ENCODE data around the gene RSAD2. TPM values are rescaled to one million over a fixed set of nuclear protein-coding genes. Genes with fewer than 3 reads are reported as not detected.

Gene RSAD2
- total and polyA plus RNA-seq, 9 of the 15 experiments (the other 6 are each of a cell fraction or from before 2014, with no cell fraction given) = 0.15 to 1.4 (median 0.28) TPM

- TF ChIP-seq HCFC1 (IDR thresholded peaks at IDR 0.05; ENCODE audit: low read depth, low read length) (no peak), PHF20 (IDR thresholded peaks at IDR 0.05; ENCODE audit: partially characterized antibody) (no peak), CHD4 (IDR thresholded peaks at IDR 0.05; ENCODE audit: insufficient read depth, insufficient replicate concordance, low read depth, low read length, poor library complexity, severe bottlenecking) (no peak), CREM (IDR thresholded peaks at IDR 0.05; ENCODE audit: low read depth) (0 out of 2 replicates have a peak, but pooled peaks have one; percentile 26), SMARCA4 (IDR thresholded peaks at IDR 0.05) (0 out of 2 replicates have a peak, but pooled peaks have one; percentile 53), MECOM (CRISPR knock-in tag; IDR thresholded peaks at IDR 0.05) (0 out of 2 replicates have a peak, but pooled peaks have one; percentile 25), CLOCK (CRISPR knock-in tag; IDR thresholded peaks at IDR 0.05; ENCODE audit: borderline replicate concordance) (no peak), ZNF785 (CRISPR knock-in tag; IDR thresholded peaks at IDR 0.05) (no peak), SRF (CRISPR knock-in tag; IDR thresholded peaks at IDR 0.05) (no peak), POU5F1 (IDR thresholded peaks at IDR 0.05; ENCODE audit: borderline replicate concordance, low read depth, low read length, partially characterized antibody) (no peak), HDAC1 (IDR thresholded peaks at IDR 0.05) (peak in 1 of 2 experiments; percentile 83; a peak in 2 of 4 replicates), HLTF (IDR thresholded peaks at IDR 0.05) (0 out of 2 replicates have a peak, but pooled peaks have one; percentile 45), RAD21 (CRISPR knock-in tag; conservative IDR thresholded peaks at IDR 0.05 in 1 of 2, IDR thresholded peaks at IDR 0.05 in 1 of 2) (peak; percentile 66 to 77), AFF1 (IDR thresholded peaks at IDR 0.05; ENCODE audit: low read depth in 1 of 2, partially characterized antibody in 2 of 2) (peak; percentile 51 to 59), CTCF (IDR thresholded peaks at IDR 0.05 in 2 of 3, conservative IDR thresholded peaks at IDR 0.05 in 1 of 3; ENCODE audit: insufficient read depth in 2 of 3, low read depth in 1 of 3, low read length in 3 of 3) (peak; percentile 65 to 72 (median 70)), ZBTB26 (CRISPR knock-in tag; IDR thresholded peaks at IDR 0.05) (no peak), NCOR1 (IDR thresholded peaks at IDR 0.05) (no peak), FOXM1 (IDR thresholded peaks at IDR 0.05; ENCODE audit: low read depth) (no peak), FOXM1 (CRISPR knock-in tag; IDR thresholded peaks at IDR 0.05; ENCODE audit: low read depth) (0 out of 2 replicates have a peak, but pooled peaks have one; percentile 23)
Measured at GRCh38 chr2:6866275-6866671, 11.3 kb upstream of the RSAD2 start (continued).
